ENCODE measurements around the gene COL2A1. TPM values are rescaled to one million over a fixed set of nuclear protein-coding genes. Genes with fewer than 3 reads are reported as not detected.

The COL2A1 gene
- polyA plus RNA-seq, 1 donor (not counting 4 experiments of a cell fraction or from before 2014, with no cell fraction given): 0.03 TPM

DNA sequence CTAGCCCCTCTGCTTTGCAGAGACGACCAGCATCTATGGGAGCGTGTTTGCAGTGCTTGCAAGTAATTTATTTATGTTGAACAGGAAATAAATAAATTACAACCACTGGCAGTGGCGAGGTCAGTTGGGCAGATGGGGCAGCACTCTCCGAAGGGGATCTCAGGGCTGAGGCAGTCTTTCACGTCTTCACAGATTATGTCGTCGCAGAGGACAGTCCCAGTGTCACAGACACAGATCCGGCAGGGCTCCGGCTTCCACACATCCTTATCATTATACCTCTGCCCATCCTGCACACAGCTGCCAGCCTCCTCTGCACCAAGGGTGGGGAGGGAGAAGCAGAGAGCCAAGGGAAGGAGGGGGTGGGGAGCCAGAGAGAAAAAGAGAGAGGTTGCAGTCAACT is 4.5 kb downstream of the COL2A1 start:
- H3K27me3 ChIP-seq (ENCODE audit: control insufficient read depth, extremely low read depth, insufficient read depth, low read length): peaks cover 43% of the 10 kb centered on the region
- dilution Hi-C loops (cut with MboI; ENCODE audit: extremely low pct_ligation_motif_present, low sequenced_read_pairs): no loop called here
- no peak overlapping the region for H3K27ac ChIP-seq (ENCODE audit: control insufficient read depth, insufficient read depth, low read length)
- H3K9ac ChIP-seq (ENCODE audit: control insufficient read depth, extremely low read depth, insufficient read depth, low read length): no peak overlapping the region
- no peak overlapping the region for H3K4me3 ChIP-seq (ENCODE audit: control insufficient read depth in 2 of 3, extremely low read depth in 1 of 3, insufficient read depth in 2 of 3, low read depth in 1 of 3, low read length in 3 of 3)
- no peak overlapping the region for H2AFZ ChIP-seq (ENCODE audit: control insufficient read depth, low read length)
- no peaks in the 10 kb centered on the region for H3K36me3 ChIP-seq (ENCODE audit: control insufficient read depth in 2 of 2, extremely low read depth in 1 of 2, insufficient read depth in 2 of 2, low read length in 2 of 2)
- H3K4me2 ChIP-seq (ENCODE audit: control insufficient read depth, extremely low read depth, insufficient read depth, low read depth, low read length): no peak overlapping the region
- H4K20me1 ChIP-seq (ENCODE audit: control insufficient read depth, extremely low read depth, insufficient read depth, low read length): no peaks in the 10 kb centered on the region
- H3K79me2 ChIP-seq (ENCODE audit: control insufficient read depth, insufficient read depth, low read length): no peaks in the 10 kb centered on the region
- no peaks in the 10 kb centered on the region for H3K9me3 ChIP-seq (ENCODE audit: control insufficient read depth, low read depth, low read length)
- FAIRE-seq (no peak), DNase-seq (ENCODE audit: low read depth, low spot score) (no peak)
- peaks cover 33% of the 10 kb centered on the region for H3K4me1 ChIP-seq (ENCODE audit: control insufficient read depth, extremely low read depth, insufficient read depth, low read length)
- TF ChIP-seq, protein P1, sequence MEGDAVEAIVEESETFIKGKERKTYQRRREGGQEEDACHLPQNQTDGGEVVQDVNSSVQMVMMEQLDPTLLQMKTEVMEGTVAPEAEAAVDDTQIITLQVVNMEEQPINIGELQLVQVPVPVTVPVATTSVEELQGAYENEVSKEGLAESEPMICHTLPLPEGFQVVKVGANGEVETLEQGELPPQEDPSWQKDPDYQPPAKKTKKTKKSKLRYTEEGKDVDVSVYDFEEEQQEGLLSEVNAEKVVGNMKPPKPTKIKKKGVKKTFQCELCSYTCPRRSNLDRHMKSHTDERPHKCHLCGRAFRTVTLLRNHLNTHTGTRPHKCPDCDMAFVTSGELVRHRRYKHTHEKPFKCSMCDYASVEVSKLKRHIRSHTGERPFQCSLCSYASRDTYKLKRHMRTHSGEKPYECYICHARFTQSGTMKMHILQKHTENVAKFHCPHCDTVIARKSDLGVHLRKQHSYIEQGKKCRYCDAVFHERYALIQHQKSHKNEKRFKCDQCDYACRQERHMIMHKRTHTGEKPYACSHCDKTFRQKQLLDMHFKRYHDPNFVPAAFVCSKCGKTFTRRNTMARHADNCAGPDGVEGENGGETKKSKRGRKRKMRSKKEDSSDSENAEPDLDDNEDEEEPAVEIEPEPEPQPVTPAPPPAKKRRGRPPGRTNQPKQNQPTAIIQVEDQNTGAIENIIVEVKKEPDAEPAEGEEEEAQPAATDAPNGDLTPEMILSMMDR (optimal IDR thresholded peaks at IDR 0.05 in 1 of 3, IDR thresholded peaks at IDR 0.05 in 1 of 3, conservative IDR thresholded peaks at IDR 0.05 in 1 of 3; ENCODE audit: extremely low read depth in 1 of 3, insufficient read depth in 2 of 3, low read length in 3 of 3): no peak
- TF ChIP-seq EZH2 (IDR thresholded peaks at IDR 0.05; ENCODE audit: low read length): no peak
- no peaks in the 10 kb centered on the region for H3K9me1 ChIP-seq (ENCODE audit: control insufficient read depth, extremely low read depth, insufficient read depth, low read length)

DNA sequence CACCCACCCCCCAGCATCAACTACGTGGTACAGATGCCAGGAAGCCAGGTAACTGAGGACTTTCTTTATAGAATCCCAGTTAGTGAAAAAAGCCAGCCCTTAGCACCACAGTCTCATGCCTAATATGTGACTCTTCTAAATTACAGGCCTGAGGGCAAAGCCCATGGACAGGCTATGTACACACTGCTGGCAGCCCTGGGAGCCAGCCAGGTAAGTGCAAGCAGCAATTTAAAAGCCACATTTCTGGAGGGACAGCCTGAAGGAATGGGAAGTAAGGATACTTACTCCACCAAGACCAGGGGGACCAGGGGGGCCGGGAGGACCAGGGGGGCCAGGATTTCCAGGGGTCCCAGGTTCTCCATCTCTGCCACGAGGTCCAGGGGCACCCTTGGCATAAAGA is 7.0 kb downstream of the COL2A1 start:
- no peak for DNase-seq (ENCODE audit: low read depth, low spot score)
- no peak for FAIRE-seq
- no peaks in the 10 kb centered on the region for H3K9me1 ChIP-seq (ENCODE audit: control insufficient read depth, extremely low read depth, insufficient read depth, low read length)
- H3K4me1 ChIP-seq (ENCODE audit: control insufficient read depth, extremely low read depth, insufficient read depth, low read length): peaks cover 15% of the 10 kb centered on the region
- no peaks in the 10 kb centered on the region for H3K9me3 ChIP-seq (ENCODE audit: control insufficient read depth, low read depth, low read length)
- dilution Hi-C loops (cut with MboI; ENCODE audit: extremely low pct_ligation_motif_present, low sequenced_read_pairs): no loop called here
- H3K79me2 ChIP-seq (ENCODE audit: control insufficient read depth, insufficient read depth, low read length): no peaks in the 10 kb centered on the region
- no peak overlapping the region for H2AFZ ChIP-seq (ENCODE audit: control insufficient read depth, low read length)
- H3K36me3 ChIP-seq (ENCODE audit: control insufficient read depth in 2 of 2, extremely low read depth in 1 of 2, insufficient read depth in 2 of 2, low read length in 2 of 2): no peaks in the 10 kb centered on the region
- H3K4me2 ChIP-seq (ENCODE audit: control insufficient read depth, extremely low read depth, insufficient read depth, low read depth, low read length): no peak overlapping the region
- H3K27me3 ChIP-seq (ENCODE audit: control insufficient read depth, extremely low read depth, insufficient read depth, low read length): peaks cover 34% of the 10 kb centered on the region
- H3K4me3 ChIP-seq (ENCODE audit: control insufficient read depth in 2 of 3, extremely low read depth in 1 of 3, insufficient read depth in 2 of 3, low read depth in 1 of 3, low read length in 3 of 3): no peak overlapping the region
- no peak for TF ChIP-seq EZH2 (IDR thresholded peaks at IDR 0.05; ENCODE audit: low read length)
- TF ChIP-seq, protein P1 (optimal IDR thresholded peaks at IDR 0.05 in 1 of 3, IDR thresholded peaks at IDR 0.05 in 1 of 3, conservative IDR thresholded peaks at IDR 0.05 in 1 of 3; ENCODE audit: extremely low read depth in 1 of 3, insufficient read depth in 2 of 3, low read length in 3 of 3): no peak
- no peak overlapping the region for H3K9ac ChIP-seq (ENCODE audit: control insufficient read depth, extremely low read depth, insufficient read depth, low read length)
- H4K20me1 ChIP-seq (ENCODE audit: control insufficient read depth, extremely low read depth, insufficient read depth, low read length): no peaks in the 10 kb centered on the region
- no peak overlapping the region for H3K27ac ChIP-seq (ENCODE audit: control insufficient read depth, insufficient read depth, low read length)

Data from keratinocyte (primary cell).